GM12892 (cell line): ENCODE measurements around the gene TMEM82.

Experiments
- POLR2A ChIP-seq: IDR thresholded peaks from 2 replicates; pipeline ENCODE4 v1.6.1; 2011; ENCODE audit warnings: low read depth, low read length, control low read depth
- TAF1 ChIP-seq: IDR thresholded peaks from 2 replicates; pipeline ENCODE4 v1.6.1; 2011; ENCODE audit warnings: low read depth, mild to moderate bottlenecking, control low read depth, low read length, borderline replicate concordance

- no peak for TF ChIP-seq TAF1
- no peak for TF ChIP-seq POLR2A
Measured at GRCh38 chr1:15737324-15738319, 4.7 kb upstream of the TMEM82 start.
